Measurements from ENCODE around the gene TUBB2B.

GRCh38 chr6:3268680-3269079, 41.2 kb upstream of the TUBB2B start:
- TF ChIP-seq FOXA1 (IDR thresholded peaks at IDR 0.05) (no peak), BHLHE40 (IDR thresholded peaks at IDR 0.05; ENCODE audit: borderline replicate concordance) (no peak), SP1 (IDR thresholded peaks at IDR 0.05) (no peak), SUZ12 (IDR thresholded peaks at IDR 0.05) (no peak), LEF1 (IDR thresholded peaks at IDR 0.05; ENCODE audit: borderline replicate concordance) (no peak), L3MBTL2 (conservative IDR thresholded peaks at IDR 0.05) (no peak), ELF4 (IDR thresholded peaks at IDR 0.05) (no peak), TARDBP (IDR thresholded peaks at IDR 0.05) (no peak), ZNF384 (IDR thresholded peaks at IDR 0.05) (no peak), PKNOX1 (IDR thresholded peaks at IDR 0.05) (no peak)
